ENCODE results near the gene DNAJC1.

Gene DNAJC1

DNA sequence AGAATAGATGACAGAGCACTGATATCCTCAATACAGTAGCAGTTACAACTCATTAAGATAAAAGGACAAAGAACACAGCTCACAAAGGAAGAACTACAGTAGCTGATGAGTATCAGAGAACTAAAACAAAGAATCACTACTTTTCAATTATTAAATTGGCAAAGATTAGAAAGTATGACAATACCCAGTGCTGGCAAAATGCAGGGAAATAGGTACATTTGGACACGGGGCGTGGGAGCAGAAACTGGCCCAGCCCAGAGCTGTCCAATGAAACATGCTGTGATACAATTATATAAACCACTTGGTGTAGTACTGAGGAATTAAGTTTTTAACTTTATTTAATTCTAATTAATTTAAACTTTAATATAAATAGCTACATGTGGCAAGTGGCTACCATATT, 243.2 kb downstream of the DNAJC1 start:
- no peak for DNase-seq (ENCODE audit: low read depth in 2 of 2)

DNA sequence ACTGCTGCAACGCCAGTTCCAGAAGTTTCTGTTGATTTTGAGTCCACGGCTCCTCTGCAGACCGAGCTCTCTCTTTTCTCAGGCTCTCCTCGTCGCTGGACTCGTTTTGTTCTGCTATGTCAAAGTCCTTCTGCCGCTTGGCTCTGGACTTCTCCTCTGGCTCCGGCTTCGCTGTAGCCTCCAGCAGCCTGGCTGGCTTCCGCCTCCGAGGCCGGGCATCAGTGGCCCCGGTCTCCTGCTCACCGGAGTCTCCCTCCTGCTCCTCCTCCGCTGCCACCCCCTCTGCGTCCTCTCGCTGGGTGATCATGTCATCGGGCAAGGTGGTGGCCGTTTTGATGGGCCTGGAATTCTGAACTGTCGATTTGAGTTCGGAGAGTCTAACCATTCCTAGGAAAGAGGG, 244.3 kb downstream of the DNAJC1 start:
- no peak for DNase-seq (ENCODE audit: low read depth in 2 of 2)

DNA sequence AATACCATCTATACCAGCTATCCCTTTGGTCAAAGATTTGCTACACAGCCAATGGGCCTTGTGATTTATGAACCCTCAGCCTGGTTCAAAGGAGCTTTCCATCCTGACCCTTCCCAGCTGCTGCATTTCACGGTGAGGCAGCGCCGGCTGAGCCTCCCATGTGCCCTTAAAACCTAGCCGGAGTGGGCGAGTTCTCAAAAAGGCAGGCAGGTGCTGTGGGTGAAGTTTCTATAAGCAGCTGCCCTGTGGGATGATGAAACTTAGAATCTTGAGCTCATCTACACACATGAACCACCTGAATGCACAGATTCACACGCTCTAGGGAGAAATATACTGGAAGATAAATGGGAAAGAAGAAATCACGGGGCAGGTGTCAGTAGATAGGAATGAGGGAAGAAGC, 244.8 kb downstream of the DNAJC1 start:
- no peak for DNase-seq (ENCODE audit: low read depth in 2 of 2)

DNA sequence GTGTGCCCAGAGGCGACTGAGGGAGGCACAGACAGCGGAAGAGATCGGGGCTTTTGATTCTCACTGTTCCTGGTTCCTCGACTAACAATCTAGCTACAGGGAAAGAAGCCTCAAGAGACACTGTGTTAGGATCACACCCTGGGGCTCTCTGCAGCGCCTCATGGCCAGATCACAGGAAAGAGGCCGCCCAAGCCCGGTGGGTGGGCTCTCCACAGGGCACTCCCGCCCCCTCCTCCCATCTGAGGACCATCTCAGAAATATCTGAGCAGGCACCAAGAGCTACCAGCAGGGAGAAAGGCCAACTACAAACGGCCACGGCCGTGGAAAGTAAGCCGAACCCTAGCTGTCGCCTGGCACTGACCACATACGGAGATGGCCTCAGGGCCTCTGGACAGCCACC, 245.3 kb downstream of the DNAJC1 start:
- no peak for DNase-seq (ENCODE audit: low read depth in 2 of 2)

DNA sequence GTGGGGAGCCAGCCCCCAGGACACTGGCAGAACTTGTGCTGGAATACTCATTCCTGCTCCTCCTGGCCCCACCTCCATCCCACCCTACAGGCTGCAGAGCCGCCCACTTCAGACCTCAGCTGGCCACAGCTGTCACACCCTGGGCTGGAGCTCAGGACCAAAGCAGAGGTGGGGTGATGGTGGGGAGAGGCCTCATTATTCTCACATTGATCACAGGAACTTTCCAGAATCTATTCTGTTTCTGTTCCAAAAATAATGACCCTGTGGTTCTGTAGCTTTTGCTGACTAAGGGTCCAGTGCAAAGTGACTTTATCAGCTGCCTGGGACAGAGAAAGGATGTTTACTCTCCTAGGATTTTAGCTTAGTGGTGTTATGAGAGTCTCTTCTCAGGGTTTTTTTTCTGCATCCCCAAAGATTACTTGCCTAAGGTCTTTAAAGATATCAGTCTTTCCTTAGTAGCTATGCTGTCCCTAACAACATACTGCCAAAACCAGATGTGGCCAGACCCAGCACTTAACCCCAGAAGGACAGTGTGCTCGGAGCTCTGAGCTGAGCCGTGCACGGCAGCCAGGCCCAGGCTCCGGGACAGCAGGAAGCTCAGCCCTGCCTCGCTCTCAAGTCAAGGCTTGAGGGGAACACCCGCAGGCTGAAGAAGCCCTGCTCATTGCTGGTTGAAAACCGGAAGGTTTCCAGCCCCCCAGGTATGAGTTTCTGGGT, 246.2 kb downstream of the DNAJC1 start:
- no peak for DNase-seq (ENCODE audit: low read depth in 2 of 2)

DNA sequence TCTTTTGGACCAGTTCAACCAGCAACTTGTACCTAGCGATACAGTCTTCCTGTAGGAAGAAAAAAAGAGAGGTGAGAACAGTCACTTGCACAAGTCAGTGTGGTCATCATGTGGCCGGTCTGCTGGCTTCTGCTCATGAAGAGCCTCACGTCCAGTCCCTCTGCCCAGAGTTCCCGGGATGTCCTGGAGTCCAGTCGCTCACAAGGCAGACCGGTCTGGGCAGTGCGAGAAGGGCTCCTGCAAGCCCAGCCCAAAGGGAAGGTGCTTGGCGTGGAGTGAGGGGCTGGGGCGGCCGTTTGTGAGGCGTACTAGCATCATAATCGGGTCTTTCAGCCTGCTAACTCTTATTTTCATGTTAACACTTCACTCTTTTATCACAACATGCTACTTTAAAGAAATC, 246.8 kb downstream of the DNAJC1 start:
- no peak for DNase-seq (ENCODE audit: low read depth in 2 of 2)

DNA sequence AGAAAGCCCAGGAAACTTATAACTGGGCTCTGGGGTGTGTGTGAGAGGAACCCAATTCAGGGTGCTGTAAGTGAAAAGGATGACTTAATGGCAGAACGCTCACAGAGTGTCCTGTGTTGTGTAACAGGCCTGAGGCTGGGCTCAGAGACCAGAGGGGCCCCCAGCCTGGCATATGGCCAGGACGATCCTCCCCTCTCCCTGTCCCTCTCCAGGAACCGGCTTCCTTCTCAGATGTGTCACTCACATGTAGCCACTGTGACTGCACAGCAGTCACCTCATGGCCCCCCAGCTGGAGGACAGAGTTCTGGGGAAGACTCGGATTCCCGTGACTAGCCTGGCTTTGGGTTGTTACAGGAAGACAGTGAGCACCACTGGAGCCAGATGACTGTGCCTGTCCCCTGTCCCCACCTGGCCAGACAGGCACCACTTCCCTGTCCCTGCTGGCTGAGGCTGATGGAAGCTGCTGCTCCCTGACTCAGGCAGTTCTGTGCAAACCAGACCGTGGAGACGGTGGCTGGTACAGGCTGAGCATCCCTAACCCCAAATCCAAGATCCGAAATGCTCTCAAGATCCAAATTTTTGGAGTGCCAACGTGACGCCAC, 249.0 kb downstream of the DNAJC1 start:
- DNase-seq (ENCODE audit: low read depth in 2 of 2) = no peak

DNA sequence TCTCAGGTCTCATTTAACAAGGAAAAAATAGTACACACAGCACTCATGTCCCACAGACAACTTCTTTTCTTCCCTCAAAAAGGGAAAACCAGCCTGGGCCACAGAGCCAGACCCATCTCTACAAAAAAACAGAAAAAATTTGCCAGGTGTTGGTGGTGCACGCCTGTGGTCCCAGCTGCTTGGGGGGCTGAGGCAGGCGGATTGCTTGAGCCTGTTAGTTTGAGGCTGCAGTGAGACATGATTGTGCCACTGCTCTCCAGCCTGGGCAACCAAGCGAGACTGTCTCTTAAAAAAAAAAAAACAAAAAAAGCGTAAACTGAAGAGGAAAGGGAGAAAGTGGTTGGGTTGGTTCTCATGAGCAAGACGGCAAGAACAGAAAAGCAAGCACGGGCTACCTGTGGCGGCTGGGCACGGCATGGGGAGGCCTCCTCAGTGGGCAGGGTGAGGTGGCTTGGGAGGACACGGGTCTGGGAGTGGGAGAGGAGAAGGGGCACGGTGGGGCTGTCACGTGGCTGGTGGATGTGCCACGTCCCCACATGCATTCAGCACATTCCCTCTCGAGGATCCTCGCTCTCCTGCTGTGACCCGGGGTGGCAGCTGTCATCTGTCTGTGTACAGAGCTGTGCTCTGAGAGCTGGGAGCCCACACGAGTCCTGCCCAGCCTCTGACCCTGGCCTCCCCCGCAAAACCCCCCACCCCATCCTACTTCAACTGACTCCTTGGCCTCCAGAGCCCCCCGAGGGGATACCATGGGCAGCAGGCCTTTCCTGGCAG, 249.8 kb downstream of the DNAJC1 start:
- DNase-seq (ENCODE audit: low read depth in 2 of 2) = no peak

DNA sequence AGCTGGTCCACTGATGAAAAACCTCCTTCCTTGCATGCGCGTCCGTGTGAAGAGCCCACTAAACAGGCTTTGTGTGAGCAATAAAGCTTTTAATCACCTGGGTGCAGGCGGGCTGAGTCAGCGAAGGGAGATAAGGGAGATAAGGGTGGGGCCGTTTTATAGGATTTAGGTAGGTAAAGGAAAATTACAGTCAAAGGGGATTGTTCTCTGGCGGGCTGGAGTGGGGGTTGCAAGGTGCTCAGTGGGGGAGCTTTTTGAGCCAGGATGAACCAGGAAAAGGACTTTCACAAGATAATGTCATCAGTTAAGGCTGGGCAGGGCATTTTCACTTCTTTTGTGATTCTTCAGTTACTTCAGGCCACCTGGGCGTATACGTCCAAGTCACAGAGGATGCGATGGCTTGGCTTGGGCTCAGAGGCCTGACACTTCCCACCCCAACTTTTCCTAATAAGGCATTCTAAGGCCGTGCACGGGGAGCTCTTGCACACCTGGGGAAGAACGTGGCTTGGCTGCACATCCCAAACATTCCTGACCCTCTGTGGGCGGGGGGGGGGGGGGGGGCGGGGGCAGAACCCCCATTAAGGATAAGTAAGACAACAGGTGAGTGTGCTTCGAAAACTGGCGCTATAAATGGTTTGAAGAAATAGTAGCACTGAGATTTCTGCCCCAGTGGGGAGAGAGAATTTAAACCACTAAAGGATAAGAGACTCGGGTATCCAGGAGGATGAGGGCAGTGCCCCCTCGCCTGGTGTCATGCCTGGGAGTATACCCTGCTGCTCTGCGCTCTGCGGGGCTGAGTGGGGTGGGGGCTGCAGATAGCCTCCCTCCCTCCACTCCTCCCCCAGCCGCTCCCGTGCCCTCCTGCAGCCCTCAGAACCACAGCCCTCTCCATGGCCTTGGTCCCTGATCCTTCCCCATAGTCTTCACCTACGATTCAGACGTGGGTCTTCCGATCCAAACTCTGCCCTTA, 251.9 kb downstream of the DNAJC1 start:
- DNase-seq (ENCODE audit: low read depth in 2 of 2) = no peak

DNA sequence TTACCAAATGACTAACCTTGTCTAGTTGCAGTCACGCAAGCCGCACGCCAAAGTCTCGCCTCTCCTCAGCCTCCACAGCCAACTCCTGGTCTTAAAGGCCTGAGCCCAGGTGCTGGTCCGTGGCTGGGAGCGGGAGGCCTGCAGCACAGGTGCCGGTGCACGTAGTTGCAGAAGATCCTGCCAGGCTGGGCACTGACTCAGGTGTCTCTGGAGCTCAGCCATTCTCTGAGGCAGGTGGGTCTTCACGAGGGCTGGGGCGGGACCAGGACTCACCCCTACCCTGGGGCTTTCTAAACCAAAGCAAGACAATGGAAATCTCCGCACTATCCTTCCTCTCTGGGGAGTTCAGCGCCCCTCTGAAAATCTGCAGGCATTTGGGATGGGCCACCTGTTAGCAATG, 253.1 kb downstream of the DNAJC1 start:
- DNase-seq (ENCODE audit: low read depth in 2 of 2) = no peak

DNA sequence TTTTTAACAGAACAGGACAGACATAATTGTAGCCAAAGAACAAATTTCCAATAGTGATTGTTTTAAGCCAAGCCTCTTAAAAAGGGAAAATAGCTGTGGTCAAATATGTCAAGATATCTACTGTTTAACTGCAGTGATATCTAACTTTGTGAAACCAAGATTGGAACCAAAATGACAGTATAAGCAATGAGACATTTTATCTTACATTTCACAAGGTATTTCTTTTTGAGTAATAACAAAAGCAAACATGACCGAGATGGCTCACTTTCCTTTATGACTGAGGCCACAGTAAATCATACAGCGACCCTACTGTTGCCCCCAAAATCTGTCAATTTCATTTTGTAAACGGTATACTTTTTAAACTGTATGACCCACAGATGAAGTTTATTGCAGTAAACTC, 253.7 kb downstream of the DNAJC1 start:
- DNase-seq (ENCODE audit: low read depth in 2 of 2) = no peak

DNA sequence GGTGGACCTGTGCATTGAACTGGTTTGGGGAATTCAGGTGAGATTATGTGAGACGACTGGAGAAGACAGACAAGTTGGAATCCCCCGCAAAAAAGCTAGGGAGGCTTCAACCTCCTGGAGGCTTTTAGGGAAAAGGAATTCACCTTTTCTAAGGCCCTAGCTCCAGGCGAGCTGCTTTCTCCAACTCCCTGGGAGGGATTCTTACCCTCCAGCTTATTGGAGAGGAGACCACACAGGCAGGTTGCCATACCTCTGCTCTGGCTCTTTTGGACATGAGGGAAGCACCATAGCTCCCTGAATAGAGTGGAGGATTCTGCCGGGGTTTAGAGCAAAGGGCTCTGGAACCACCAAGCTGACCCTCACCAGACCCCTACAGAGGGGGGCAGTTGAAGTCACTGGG, 255.7 kb downstream of the DNAJC1 start:
- DNase-seq (ENCODE audit: low read depth in 2 of 2) = no peak

DNA sequence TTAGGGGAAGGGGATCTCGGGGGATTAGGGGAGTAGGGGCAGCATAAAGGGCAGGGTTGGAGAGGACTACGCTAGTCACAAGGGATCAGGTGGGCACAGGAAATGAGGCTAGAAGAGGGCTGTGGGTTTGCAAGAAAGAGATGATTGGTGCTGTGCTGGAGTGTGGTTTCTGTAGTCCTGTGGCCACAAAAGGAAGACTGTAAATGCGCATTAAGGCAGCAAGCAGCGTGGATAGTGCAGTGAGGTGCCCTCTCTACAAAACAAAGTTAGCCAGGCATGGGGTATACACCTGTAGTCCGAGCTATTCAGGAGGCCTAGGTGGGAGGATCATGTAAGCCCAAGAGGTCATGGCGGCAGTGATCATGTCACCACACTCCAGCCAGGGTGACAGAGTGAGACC, 257.4 kb downstream of the DNAJC1 start:
- no peak for DNase-seq (ENCODE audit: low read depth in 2 of 2)

DNA sequence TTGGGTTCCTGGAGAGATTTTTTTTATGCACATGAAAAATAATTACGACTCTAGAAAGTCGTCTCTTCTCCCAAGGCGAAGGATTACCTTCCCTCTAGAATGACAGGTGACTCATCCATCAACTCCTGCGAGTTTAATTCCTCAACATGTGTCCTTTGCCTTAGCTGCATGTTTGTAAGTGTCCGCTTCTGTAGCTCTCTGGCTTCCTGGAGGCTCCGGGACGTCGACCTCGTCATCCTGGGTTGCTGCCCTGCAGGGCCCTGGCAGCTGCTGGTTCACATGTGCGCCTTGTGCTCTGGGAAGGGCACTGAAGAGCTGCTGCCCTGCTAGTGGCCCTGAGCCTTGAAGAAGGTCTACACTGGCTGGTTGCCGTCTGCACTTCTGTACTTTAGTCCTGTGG, 259.3 kb downstream of the DNAJC1 start:
- DNase-seq (ENCODE audit: low read depth in 2 of 2) = no peak

DNA sequence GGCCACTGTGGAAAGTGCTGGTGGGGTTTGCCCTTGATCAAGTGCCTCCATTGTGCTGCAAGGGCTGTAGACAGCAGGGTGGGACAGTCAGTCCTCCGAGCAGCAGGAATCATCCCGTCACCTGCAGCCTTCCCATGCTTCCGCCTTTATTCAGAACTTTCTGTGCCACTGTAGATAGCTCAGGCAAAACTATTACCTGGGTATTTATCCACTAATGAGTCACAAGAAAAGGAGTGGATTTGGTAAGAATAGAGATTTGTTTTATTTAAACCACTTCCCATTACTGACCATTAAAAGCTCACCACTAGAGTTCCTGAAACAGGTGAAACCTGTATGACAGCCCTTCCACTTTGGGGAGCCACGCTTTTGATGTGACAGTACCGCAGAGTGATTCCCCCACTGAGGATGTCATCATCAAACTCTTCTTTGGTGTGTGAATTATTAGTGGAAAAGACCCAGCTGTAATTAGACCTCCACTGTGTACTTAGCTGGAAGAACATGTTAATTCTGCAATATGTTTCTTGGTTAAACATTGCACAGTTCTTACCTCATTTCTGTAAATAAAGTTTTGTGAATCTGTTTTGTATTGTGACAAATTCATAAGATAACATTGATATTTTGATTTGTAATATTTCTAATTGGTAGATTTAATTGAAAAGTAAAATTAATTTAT, 260.7 kb downstream of the DNAJC1 start:
- no peak for DNase-seq (ENCODE audit: low read depth in 2 of 2)

DNA sequence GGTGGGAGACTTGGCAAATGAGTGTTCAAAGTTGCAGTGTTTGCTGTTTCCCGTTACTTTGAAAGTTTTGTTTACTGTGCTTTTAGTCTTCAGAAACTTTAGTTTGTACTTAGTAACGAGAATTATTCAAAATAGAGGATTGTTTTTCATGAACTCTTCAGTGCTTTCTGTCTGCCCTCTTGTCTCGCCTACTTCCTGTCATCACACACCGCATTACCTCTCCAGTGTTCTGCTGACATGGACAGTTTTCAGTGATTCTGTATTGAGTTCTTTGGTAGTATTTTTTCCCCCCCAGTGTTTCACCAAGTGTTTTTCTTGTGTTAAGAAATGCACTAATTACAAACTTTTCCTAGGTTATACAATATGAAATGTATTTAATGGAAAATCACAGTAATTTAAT, 262.5 kb downstream of the DNAJC1 start:
- no peak for DNase-seq (ENCODE audit: low read depth in 2 of 2)

DNA sequence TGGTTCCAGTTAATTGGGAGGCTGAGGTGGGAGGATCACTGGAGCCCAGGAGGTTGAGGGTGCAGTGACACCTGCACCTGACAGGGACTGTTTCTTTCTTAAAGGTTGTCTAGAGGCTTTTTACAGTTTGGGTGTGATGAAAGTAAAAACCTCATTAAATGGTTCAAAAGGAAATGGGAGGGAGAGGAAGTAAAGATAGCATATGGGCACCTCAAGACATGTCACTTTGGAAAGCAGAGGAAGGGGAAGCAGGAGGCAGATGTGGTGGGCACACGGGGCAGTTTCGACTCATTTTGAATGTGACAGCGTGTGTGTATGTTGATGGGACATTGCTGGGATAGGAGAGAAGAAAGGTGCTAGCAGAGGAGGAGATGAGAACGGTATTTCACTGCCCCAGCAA, 266.4 kb downstream of the DNAJC1 start:
- DNase-seq (ENCODE audit: low read depth in 2 of 2) = no peak

DNA sequence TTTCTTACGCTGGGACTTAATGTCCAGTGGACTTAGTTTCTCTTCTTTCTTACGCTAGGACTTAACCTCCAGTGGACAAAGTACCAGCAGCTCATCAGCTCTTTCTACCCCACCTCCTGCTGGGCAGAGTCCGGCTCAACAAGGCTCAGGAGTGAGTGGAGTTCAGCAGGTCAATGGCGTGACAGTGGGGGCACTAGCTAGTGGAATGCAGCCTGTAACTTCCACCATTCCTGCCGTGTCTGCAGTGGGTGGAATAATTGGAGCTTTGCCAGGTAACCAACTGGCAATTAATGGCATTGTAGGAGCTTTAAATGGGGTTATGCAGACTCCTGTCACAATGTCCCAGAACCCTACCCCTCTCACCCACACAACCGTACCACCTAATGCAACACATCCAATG, 269.8 kb downstream of the DNAJC1 start:
- DNase-seq (ENCODE audit: low read depth in 2 of 2) = no peak

DNA sequence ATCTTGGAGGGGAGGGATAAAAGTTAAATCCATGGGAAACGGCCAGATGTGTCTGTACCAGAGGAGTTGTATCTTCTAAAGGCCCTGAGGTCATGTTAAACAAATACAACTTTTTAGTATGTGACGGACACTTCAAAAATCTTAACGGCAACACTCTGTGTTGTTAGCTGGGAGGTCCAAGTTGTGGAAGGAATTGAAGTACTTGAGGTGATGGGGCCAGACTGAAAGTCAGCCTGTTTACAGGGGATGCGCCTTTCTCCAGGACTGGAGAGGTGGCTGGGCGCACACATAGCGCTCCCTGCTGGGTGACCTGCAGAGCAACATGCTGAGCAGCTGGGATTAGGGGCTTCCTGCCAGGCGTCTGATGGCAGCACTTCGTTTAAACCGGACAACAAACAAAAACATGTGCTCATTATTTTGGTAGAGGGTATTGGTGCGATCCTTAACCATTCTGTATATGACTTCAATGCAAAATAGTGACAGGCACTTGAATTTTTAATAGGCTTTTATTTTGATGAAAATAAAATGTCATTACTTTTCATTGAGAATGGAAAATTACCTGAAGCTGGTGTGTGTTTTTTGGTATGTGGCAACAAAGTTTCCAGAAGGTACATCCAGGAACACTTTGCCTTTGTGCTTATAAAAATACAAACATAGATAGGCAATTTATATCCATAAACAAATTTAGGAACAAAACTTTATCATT, 271.3 kb downstream of the DNAJC1 start:
- no peak for DNase-seq (ENCODE audit: low read depth in 2 of 2)

DNA sequence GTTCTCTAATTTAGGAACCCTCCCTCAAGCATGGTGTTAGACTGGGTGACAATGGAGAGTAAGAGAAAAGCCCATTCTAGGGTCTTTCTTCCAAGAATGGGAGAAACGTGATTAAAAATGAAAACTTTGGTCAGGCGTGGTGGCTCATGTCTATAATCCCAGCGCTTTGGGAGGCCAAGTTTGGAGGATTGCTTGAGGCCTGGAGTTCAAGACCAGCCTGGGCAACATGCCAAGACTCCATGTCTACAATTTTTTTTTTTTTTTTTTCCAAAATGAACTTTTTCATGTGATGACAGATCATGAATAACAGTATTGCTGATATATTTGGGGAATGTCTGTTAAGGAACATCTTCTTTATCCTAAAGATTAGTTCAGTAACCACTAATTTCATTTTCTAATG, 274.9 kb downstream of the DNAJC1 start:
- no peak for DNase-seq (ENCODE audit: low read depth in 2 of 2)
